Measurements from ENCODE around the gene GRIK4.

GRCh38 chr11:120660024-120660565, 148.5 kb downstream of the GRIK4 start:
- TF ChIP-seq, protein P1, sequence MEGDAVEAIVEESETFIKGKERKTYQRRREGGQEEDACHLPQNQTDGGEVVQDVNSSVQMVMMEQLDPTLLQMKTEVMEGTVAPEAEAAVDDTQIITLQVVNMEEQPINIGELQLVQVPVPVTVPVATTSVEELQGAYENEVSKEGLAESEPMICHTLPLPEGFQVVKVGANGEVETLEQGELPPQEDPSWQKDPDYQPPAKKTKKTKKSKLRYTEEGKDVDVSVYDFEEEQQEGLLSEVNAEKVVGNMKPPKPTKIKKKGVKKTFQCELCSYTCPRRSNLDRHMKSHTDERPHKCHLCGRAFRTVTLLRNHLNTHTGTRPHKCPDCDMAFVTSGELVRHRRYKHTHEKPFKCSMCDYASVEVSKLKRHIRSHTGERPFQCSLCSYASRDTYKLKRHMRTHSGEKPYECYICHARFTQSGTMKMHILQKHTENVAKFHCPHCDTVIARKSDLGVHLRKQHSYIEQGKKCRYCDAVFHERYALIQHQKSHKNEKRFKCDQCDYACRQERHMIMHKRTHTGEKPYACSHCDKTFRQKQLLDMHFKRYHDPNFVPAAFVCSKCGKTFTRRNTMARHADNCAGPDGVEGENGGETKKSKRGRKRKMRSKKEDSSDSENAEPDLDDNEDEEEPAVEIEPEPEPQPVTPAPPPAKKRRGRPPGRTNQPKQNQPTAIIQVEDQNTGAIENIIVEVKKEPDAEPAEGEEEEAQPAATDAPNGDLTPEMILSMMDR (IDR thresholded peaks at IDR 0.05) = peak in 1 of 4 experiments; percentile 30
- TF ChIP-seq POLR2A (IDR thresholded peaks at IDR 0.05) (no peak), POLR2AphosphoS5 (IDR thresholded peaks at IDR 0.05) (no peak), EP300 (IDR thresholded peaks at IDR 0.05) (no peak)
